Common myeloid progenitor, CD34-positive (primary cell): Measurements from ENCODE around the gene TBX1.

Experiments
- CTCF ChIA-PET: fragments of 350-600 bp; sonication (Branson Sonifier 250); formaldehyde crosslinking; loops from one replicate; lab custom pipeline; 2021; ENCODE audit warnings: antibody characterized with exemption; lab: Charles Lee
- POLR2A ChIA-PET: fragments of 350-600 bp; sonication (Branson Sonifier 250); formaldehyde crosslinking; loops from one replicate; lab custom pipeline; 2021; ENCODE audit warnings: antibody characterized with exemption; lab: Charles Lee
- DNase-seq, 3 donors: peaks; one replicate each; pipeline versions ENCODE4 v3.0.0 to v3.0.0-alpha.2; 2013
- H3K27ac ChIP-seq, 2 experiments: 1 replicate in 1 of 2; 2 replicates in 1 of 2; pipeline ENCODE4 v1.7.0; 2013; ENCODE audit warnings: inconsistent platforms in 2 of 2, low read length in 2 of 2, mild to moderate bottlenecking in 2 of 2, low read depth in 1 of 2, moderate library complexity in 1 of 2; ENCODE audit not compliant: severe bottlenecking in 2 of 2, insufficient read depth in 1 of 2, poor library complexity in 1 of 2
- H3K27me3 ChIP-seq, 5 experiments: replicated peaks in 2 of 5; 1 replicate in 3 of 5; 2 replicates in 2 of 5; pipeline versions ENCODE4 v1.6.1 to v1.7.0; 2013; ENCODE audit warnings: low read length in 4 of 5, mild to moderate bottlenecking in 2 of 5, moderate library complexity in 2 of 5, inconsistent platforms in 1 of 5; ENCODE audit not compliant: insufficient read depth in 5 of 5, control insufficient read depth in 4 of 5
- H3K36me3 ChIP-seq, 4 experiments: 1 replicate in 2 of 4; 2 replicates in 2 of 4; pipeline versions ENCODE4 v1.6.1 to v1.7.0; 2013; ENCODE audit warnings: low read length in 3 of 4, control low read depth in 1 of 4, mild to moderate bottlenecking in 1 of 4; ENCODE audit not compliant: control insufficient read depth in 4 of 4, insufficient read depth in 4 of 4
- H3K4me1 ChIP-seq, 4 experiments: 1 replicate in 3 of 4; 2 replicates in 1 of 4; pipeline versions ENCODE4 v1.6.1 to v1.7.1; 2013; ENCODE audit warnings: low read length in 3 of 4, mild to moderate bottlenecking in 3 of 4, control low read depth in 1 of 4, inconsistent platforms in 1 of 4, moderate library complexity in 1 of 4; ENCODE audit not compliant: control insufficient read depth in 4 of 4, insufficient read depth in 4 of 4; ENCODE audit errors: control extremely low read depth in 1 of 4
- H3K4me3 ChIP-seq, 7 experiments: 1 replicate in 4 of 7; 2 replicates in 3 of 7; pipeline versions ENCODE4 v1.5.1 to v1.7.0; 2013; ENCODE audit warnings: mild to moderate bottlenecking in 7 of 7, low read length in 6 of 7, moderate library complexity in 6 of 7, inconsistent platforms in 2 of 7, low read depth in 2 of 7, control low read depth in 1 of 7; ENCODE audit not compliant: insufficient read depth in 4 of 7, control insufficient read depth in 1 of 7; ENCODE audit errors: extremely low read depth in 1 of 7
- H3K9me3 ChIP-seq, 5 experiments: 1 replicate in 4 of 5; 2 replicates in 1 of 5; pipeline versions ENCODE4 v1.6.1 to v1.7.1; 2013; ENCODE audit warnings: low read length in 4 of 5, mild to moderate bottlenecking in 2 of 5, inconsistent platforms in 1 of 5, low read depth in 1 of 5, moderate library complexity in 1 of 5; ENCODE audit not compliant: control insufficient read depth in 4 of 5, insufficient read depth in 2 of 5; ENCODE audit errors: control extremely low read depth in 1 of 5
- WGBS: methylation state at CpG from one replicate; pipeline ENCODE4 v1.1.5; 2013; ENCODE audit not compliant: insufficient coverage; 5-methylcytosine and 5-hydroxymethylcytosine counted together

TBX1 gene

DNA sequence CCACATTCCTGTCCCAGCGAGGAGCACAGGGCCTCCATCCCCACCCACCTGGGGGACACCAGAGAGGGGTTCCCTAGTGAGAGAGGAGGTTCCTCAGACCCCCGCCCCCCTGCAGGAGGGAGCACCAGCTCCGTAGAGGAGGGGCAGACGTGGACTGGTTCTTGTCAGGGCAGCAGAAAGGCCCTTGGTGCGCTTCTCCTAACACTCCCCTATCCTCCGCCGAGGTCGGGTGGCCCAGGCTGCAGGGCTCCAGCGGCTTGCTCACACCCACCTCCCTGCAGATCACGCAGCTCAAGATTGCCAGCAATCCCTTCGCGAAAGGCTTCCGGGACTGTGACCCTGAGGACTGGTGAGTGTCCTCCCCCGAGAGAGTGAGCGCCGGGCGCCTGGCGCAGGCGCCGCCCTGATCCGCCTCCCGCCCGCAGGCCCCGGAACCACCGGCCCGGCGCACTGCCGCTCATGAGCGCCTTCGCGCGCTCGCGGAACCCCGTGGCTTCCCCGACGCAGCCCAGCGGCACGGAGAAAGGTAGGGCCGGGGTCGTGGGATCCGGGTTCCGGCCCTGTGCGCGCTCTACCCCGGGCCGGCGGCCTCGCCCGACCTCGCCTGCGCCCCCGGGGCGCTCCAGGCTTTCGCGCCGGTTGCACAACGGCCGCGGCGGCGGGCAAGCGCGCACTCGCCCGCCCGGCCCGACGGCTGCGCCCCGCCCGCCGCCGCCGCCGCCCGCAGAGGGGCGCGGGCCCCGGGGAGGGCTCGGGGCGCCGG is 5.1 kb downstream of the TBX1 start:
- no peak overlapping the region for H3K27ac ChIP-seq
- POLR2A ChIA-PET = no interaction called here
- CTCF ChIA-PET = no interaction called here
- peaks cover 0 to 43% (median 33%) of the 10 kb centered on the region in 4 experiments for H3K4me1 ChIP-seq
- H3K9me3 ChIP-seq = peaks cover 0 to 3% (median 0%) of the 10 kb centered on the region in 5 experiments
- peak overlapping the region in 5 of 7 experiments; percentile 10 to 58 (median 42) for H3K4me3 ChIP-seq
- H3K36me3 ChIP-seq = no peaks in the 10 kb centered on the region
- under 1% methylated on average over 75 of the region's 83 CpGs for WGBS
- H3K27me3 ChIP-seq = peaks cover 0 to 92% (median 45%) of the 10 kb centered on the region in 5 experiments
- DNase-seq = peak in 2 of 3 donors; percentile 51 to 63

DNA sequence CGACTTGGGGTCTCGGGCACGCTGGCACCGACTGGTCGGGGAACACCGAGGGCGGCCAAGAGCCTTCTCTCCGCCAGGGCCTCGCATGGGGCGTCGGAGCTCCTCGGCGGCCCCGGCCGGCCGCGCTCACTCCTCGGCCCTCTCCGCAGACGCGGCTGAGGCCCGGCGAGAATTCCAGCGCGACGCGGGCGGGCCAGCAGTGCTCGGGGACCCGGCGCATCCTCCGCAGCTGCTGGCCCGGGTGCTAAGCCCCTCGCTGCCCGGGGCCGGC is 5.6 kb downstream of the TBX1 start:
- POLR2A ChIA-PET = no interaction called here
- Histone ChIP-seq H3K36me3 (no peaks in the 10 kb centered on the region), H3K27ac (no peak overlapping the region), H3K4me3 (peak overlapping the region in 3 of 7 experiments; percentile 53 to 59 (median 55)), H3K27me3 (peaks cover 0 to 94% (median 47%) of the 10 kb centered on the region in 5 experiments), H3K4me1 (peaks cover 0 to 40% (median 30%) of the 10 kb centered on the region in 4 experiments), H3K9me3 (peaks cover 0 to 3% (median 0%) of the 10 kb centered on the region in 5 experiments)
- DNase-seq = no peak
- CTCF ChIA-PET = no interaction called here
- WGBS = under 1% methylated on average over 29 of the region's 36 CpGs

DNA sequence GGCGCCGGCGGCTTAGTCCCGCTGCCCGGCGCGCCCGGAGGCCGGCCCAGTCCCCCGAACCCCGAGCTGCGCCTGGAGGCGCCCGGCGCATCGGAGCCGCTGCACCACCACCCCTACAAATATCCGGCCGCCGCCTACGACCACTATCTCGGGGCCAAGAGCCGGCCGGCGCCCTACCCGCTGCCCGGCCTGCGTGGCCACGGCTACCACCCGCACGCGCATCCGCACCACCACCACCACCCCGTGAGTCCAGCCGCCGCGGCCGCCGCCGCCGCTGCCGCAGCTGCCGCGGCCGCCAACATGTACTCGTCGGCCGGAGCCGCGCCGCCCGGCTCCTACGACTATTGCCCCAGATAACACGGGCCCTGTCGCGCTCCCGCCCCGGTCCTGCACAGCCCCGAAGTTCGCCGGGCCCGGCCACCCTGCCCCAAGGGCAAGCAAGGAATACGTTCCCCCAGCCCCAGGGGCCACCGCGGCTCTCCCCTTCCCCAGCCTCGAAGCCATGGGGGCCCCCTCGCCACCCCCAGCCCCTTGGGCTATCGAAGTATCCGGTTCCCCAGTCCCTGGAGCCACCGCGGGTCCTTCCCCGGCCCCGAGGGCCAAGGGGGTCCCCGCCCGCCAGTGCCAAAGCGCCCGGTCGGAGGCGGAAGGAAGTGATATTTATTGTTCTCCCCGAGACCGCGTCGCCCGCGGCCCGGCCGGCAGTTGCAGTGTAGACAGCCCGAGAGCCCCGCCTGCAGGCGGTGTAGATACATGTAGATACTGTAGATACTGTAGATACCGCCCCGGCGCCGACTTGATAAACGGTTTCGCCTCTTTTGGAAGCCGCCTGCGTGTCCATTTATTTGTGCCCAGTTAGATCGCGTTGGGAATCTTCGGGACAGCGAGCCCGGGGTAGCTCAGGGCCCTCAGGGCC is 6.2 kb downstream of the TBX1 start:
- no peaks in the 10 kb centered on the region for H3K36me3 ChIP-seq
- peaks cover 0 to 37% (median 30%) of the 10 kb centered on the region in 4 experiments for H3K4me1 ChIP-seq
- WGBS = under 1% methylated on average over 76 of the region's 103 CpGs
- CTCF ChIA-PET = interaction anchor here (0.7 to 1.0 kb wide), 2 partner anchors 9 to 11 kb away, joined by 3 to 5 read pairs; no protein-coding TSS in a partner anchor
- no peak overlapping the region for H3K27ac ChIP-seq
- H3K27me3 ChIP-seq = peaks cover 0 to 88% (median 45%) of the 10 kb centered on the region in 5 experiments
- peak; percentile 81 to 92 (median 90) for DNase-seq
- H3K4me3 ChIP-seq = peak overlapping the region in 6 of 7 experiments; percentile 10 to 59 (median 50)
- POLR2A ChIA-PET = no interaction called here
- H3K9me3 ChIP-seq = peaks cover 0 to 3% (median 0%) of the 10 kb centered on the region in 5 experiments

DNA sequence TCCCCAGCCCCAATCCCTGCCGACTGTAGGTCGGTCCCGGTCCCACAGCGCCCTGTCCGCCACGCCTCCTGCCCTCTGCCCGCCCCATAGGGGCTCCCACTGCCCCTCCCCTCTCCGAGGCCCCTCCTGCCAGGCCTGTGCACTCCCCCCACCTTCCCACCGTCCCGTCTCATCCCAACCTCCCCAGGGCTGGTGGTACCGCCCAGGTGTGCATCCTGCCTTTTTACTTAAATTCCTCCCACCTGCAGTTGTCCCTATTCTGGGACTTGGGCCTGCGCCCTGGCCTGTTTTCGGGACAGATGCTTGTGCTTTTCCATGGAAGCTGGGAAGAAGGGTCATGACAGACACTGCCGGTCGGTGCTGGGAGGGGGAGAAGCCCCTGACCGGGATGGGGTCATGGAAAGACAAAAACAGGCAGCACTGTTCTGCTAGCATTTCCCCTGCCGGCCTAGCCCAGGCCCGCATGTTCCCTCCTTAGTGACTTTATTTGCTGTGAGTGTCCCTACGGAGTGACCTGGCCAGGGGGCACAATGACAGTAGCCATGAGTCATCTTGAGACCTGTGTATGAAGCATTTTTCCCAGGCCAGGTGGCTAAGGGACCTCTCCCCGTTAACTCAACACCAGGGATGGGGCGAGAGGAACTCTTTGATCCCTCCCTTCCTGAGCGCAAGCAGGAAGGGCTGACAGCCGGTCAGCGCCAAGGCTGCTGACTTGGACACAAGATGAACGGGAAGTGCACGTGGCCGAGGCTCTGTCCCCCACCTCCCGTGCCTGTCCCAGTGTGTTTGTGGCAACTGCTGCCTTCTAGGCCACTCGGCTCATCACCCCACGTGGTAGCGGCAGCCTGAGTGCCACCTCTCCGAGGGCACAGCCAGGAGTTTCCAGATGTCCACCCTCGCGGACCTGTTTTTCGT is 7.1 kb downstream of the TBX1 start:
- H3K27me3 ChIP-seq = peaks cover 0 to 78% (median 40%) of the 10 kb centered on the region in 5 experiments
- peaks cover 0 to 3% (median 0%) of the 10 kb centered on the region in 5 experiments for H3K9me3 ChIP-seq
- CTCF ChIA-PET = interaction anchor here (0.7 to 1.0 kb wide), 2 partner anchors 8 to 12 kb away, joined by 3 to 5 read pairs; no protein-coding TSS in a partner anchor

DNA sequence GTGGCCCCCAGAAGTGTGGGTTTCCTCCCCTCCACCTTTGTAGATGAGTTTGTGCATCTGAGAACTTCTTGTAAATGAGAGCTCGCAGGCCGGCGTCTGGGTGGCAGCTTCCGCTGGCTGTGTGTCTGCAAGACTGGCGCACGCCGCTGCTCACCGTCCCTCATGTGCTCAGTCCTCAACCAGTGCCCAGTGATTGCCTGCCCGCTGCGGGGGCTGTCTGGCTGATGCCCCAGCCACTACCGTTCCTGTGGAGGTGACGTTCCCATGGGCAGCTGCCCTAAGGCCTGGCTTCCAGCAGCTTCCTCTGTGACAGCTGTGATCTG is 8.8 kb downstream of the TBX1 start:
- H3K9me3 ChIP-seq = no peaks in the 10 kb centered on the region
- H3K4me3 ChIP-seq = no peak overlapping the region
- POLR2A ChIA-PET = no interaction called here
- WGBS = 96% methylated on average over 12 of the region's 12 CpGs
- H3K27me3 ChIP-seq = peaks cover 0 to 62% (median 27%) of the 10 kb centered on the region in 5 experiments
- CTCF ChIA-PET = interaction anchor here (1.0 to 1.3 kb wide), 2 partner anchors 11 to 132 kb away, joined by 3 read pairs; no protein-coding TSS in a partner anchor
- peaks cover 0 to 54% (median 44%) of the 10 kb centered on the region in 4 experiments for H3K4me1 ChIP-seq
- DNase-seq = no peak
- no peak overlapping the region for H3K27ac ChIP-seq
- no peaks in the 10 kb centered on the region for H3K36me3 ChIP-seq

More for the DNA sequence above, 7.1 kb downstream of the TBX1 start:
- peak overlapping the region in 4 of 7 experiments; percentile 47 to 59 (median 54) for H3K4me3 ChIP-seq
- POLR2A ChIA-PET = no interaction called here
- H3K36me3 ChIP-seq = no peaks in the 10 kb centered on the region
- DNase-seq = peak in 1 of 3 donors; percentile 8
- 11% methylated on average over 28 of the region's 35 CpGs for WGBS
- H3K4me1 ChIP-seq = peaks cover 0 to 42% (median 32%) of the 10 kb centered on the region in 4 experiments
- H3K27ac ChIP-seq = no peak overlapping the region
